ENCODE data around the gene C19orf38. TPM values are rescaled to one million over a fixed set of nuclear protein-coding genes. Genes with fewer than 3 reads are reported as not detected.
A peak's percentile ranks its signal among the peaks of the same experiment; 100 is the strongest.

C19orf38 gene
- total RNA-seq, 4 donors from 2014 or later: 20.6 TPM; not detected in 3

DNA sequence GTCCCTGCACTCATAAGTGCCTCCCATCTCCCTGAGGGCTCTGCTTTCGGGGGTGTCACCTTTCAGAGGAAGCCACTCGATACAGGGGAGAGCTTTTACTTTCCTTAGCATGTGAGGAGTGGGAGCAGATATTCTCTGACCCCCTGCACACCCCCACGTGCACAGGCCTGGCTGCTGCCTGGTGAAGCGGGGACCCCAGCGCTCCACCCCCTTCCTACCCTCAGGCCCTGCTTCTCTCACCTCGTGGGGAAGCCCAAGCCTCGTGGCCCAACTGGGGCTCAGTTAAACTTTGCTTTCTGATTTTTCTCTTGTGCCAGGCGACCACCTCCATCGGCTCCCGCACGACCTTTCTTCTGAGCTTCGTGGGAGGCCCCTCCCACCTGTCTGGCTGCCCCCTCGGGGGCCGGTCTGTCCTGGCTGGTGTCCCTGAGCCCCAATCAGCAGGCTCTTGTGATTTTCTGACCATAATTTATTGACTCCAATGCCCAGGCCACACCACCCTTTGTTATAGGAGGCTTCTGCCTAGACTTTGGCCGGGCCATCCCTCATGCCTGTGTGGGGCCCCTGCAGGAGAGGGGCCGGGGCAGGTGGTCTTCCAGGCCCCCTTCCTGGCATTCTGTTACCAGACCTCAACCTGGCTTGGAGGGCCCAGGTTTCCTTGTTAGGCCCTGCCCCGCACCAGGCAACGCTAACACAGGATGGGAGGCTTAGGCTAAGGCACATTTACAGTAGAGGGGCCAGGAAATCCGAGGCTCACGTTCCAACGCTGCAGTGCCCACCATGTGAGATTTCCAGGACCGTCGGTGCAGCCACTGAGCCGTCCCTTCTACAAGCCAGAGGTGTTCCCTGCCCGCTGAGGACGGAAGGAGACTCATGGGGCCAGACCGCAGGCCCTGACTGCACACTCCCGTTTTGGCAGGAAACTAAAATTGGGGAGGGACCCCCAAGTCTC lies 16.0 kb upstream of the C19orf38 start:
- no peak for DNase-seq
- Histone ChIP-seq H3K36me3 (peaks cover 0 to 67% (median 2%) of the 10 kb centered on the region in 3 donors), H3K4me1 (peaks cover 0 to 11% (median 0%) of the 10 kb centered on the region in 4 donors), H3K27ac (no peak overlapping the region), H3K4me3 (no peak overlapping the region), H3K9me3 (peaks cover 0 to 8% (median 3%) of the 10 kb centered on the region in 4 donors), H3K27me3 (no peaks in the 10 kb centered on the region)
- TF ChIP-seq POLR2A (IDR thresholded peaks at IDR 0.05) (no peak), CTCF (IDR thresholded peaks at IDR 0.05) (no peak)

- TF ChIP-seq POLR2A (IDR thresholded peaks at IDR 0.05): no peak
- TF ChIP-seq CTCF (IDR thresholded peaks at IDR 0.05): no peak
- Histone ChIP-seq H3K27me3 (no peaks in the 10 kb centered on the region), H3K36me3 (peaks cover 0 to 61% (median under 1%) of the 10 kb centered on the region in 3 donors), H3K27ac (no peak overlapping the region), H3K4me3 (no peak overlapping the region), H3K4me1 (peaks cover 0 to 11% (median 0%) of the 10 kb centered on the region in 4 donors), H3K9me3 (peaks cover 0 to 8% (median 3%) of the 10 kb centered on the region in 4 donors)
- DNase-seq: peak in 1 of 3 donors; percentile 52
Observed at GRCh38 chr19:10832939-10833296, 15.3 kb upstream of the C19orf38 start.

- Histone ChIP-seq H3K36me3 (peaks cover 0 to 39% (median 0%) of the 10 kb centered on the region in 3 donors), H3K9me3 (peaks cover 0 to 8% (median 3%) of the 10 kb centered on the region in 4 donors), H3K27ac (peak overlapping the region; percentile 93 to 99 (median 96)), H3K27me3 (no peaks in the 10 kb centered on the region), H3K4me3 (peak overlapping the region; percentile 64 to 86 (median 70)), H3K4me1 (peaks cover 0 to 11% (median 0%) of the 10 kb centered on the region in 4 donors)
- DNase-seq: peak in 2 of 3 donors; percentile 61 to 71
- no peak for TF ChIP-seq CTCF (IDR thresholded peaks at IDR 0.05)
- TF ChIP-seq POLR2A (IDR thresholded peaks at IDR 0.05): no peak
Observed at GRCh38 chr19:10835089-10835753, 13.0 kb upstream of the C19orf38 start.

GRCh38 chr19:10835754-10836478 lies 12.3 kb upstream of the C19orf38 start, which contains the start of gene TMED1:
Gene TMED1 (minus strand): TSS chr19:10836212. CDS start chr19:10836191, 21 bp downstream.
- H3K27me3 ChIP-seq: no peaks in the 10 kb centered on the region
- H3K9me3 ChIP-seq: peaks cover 0 to 8% (median 3%) of the 10 kb centered on the region in 4 donors

More at GRCh38 chr19:10835754-10836478, 12.3 kb upstream of the C19orf38 start, which contains the start of gene TMED1:
- H3K27ac ChIP-seq: peak within 1 kb of the TSS; percentile 93 to 99 (median 96)
- peaks cover 0 to 11% (median 0%) of the 10 kb centered on the region in 4 donors for H3K4me1 ChIP-seq
- TF ChIP-seq POLR2A (IDR thresholded peaks at IDR 0.05) (peak; percentile 38 to 69), CTCF (IDR thresholded peaks at IDR 0.05) (peak; percentile 3 to 71 (median 47))
- peaks cover 0 to 32% (median 0%) of the 10 kb centered on the region in 3 donors for H3K36me3 ChIP-seq
- peak; percentile 99 to 100 (median 100) for DNase-seq
- H3K4me3 ChIP-seq: peak within 1 kb of the TSS; percentile 64 to 86 (median 70)

All from Peyer's patch (tissue), 4 donors.